Measurements from ENCODE around the gene MYO5A. TPM values are rescaled to one million over a fixed set of nuclear protein-coding genes. Genes with fewer than 3 reads are reported as not detected.
"Not testable (repeated sequence)": the region's sequence is repeated elsewhere in the genome, so short reads cannot be mapped to it uniquely, and the experiment has no call there.

Gene MYO5A
- polyA plus RNA-seq, 4 donors, result 0.45 to 3.0 (median 1.6) TPM

- not testable (repeated sequence) for H3K27ac ChIP-seq (ENCODE audit: low read depth in 1 of 3, low read length in 2 of 3); H3K36me3 ChIP-seq (ENCODE audit: control insufficient read depth in 3 of 3, insufficient read depth in 2 of 3, low read depth in 1 of 3, low read length in 3 of 3); H3K4me1 ChIP-seq (ENCODE audit: control insufficient read depth in 3 of 3, insufficient read depth in 2 of 3, low read depth in 1 of 3, low read length in 2 of 3); H3K4me3 ChIP-seq (ENCODE audit: low read depth in 1 of 3, low read length in 3 of 3); FAIRE-seq; DNase-seq; H3K9me3 ChIP-seq (ENCODE audit: control insufficient read depth in 2 of 2, insufficient read depth in 1 of 2, low read depth in 1 of 2, low read length in 1 of 2); H3K27me3 ChIP-seq (ENCODE audit: control insufficient read depth in 3 of 3, insufficient read depth in 3 of 3, low read length in 3 of 3)
- WGBS, 3 donors, result 69 to 82% (median 79%) methylated on average over 9 of the region's 9 CpGs
These were observed 69.4 kb downstream of the MYO5A start for GRCh38 chr15:52459265-52459664.

GRCh38 chr15:52448011-52448890, 80.4 kb downstream of the MYO5A start:
- H3K27ac ChIP-seq (ENCODE audit: low read depth in 1 of 3, low read length in 2 of 3), result no peak overlapping the region
- no peak overlapping the region for H3K4me3 ChIP-seq (ENCODE audit: low read depth in 1 of 3, low read length in 3 of 3)
- H3K36me3 ChIP-seq (ENCODE audit: control insufficient read depth in 3 of 3, insufficient read depth in 2 of 3, low read depth in 1 of 3, low read length in 3 of 3), result no peaks in the 10 kb centered on the region
- H3K9me3 ChIP-seq (ENCODE audit: control insufficient read depth in 2 of 2, insufficient read depth in 1 of 2, low read depth in 1 of 2, low read length in 1 of 2), result peaks cover 0 to 4% of the 10 kb centered on the region in 2 donors
- DNase-seq (no peak), FAIRE-seq (no peak)
- 92 to 94% (median 94%) methylated on average over 6 of the region's 6 CpGs for WGBS, 3 donors
- H3K27me3 ChIP-seq (ENCODE audit: control insufficient read depth in 3 of 3, insufficient read depth in 3 of 3, low read length in 3 of 3), result no peaks in the 10 kb centered on the region
- H3K4me1 ChIP-seq (ENCODE audit: control insufficient read depth in 3 of 3, insufficient read depth in 2 of 3, low read depth in 1 of 3, low read length in 2 of 3), result no peaks in the 10 kb centered on the region

- no peak for DNase-seq
- H3K27me3 ChIP-seq (ENCODE audit: control insufficient read depth in 3 of 3, insufficient read depth in 3 of 3, low read length in 3 of 3), result no peaks in the 10 kb centered on the region
- H3K4me3 ChIP-seq (ENCODE audit: low read depth in 1 of 3, low read length in 3 of 3), result no peak overlapping the region
- WGBS, 3 donors, result 92 to 96% (median 96%) methylated on average over 3 of the region's 3 CpGs
- no peaks in the 10 kb centered on the region for H3K4me1 ChIP-seq (ENCODE audit: control insufficient read depth in 3 of 3, insufficient read depth in 2 of 3, low read depth in 1 of 3, low read length in 2 of 3)
- no peak overlapping the region for H3K27ac ChIP-seq (ENCODE audit: low read depth in 1 of 3, low read length in 2 of 3)
- H3K36me3 ChIP-seq (ENCODE audit: control insufficient read depth in 3 of 3, insufficient read depth in 2 of 3, low read depth in 1 of 3, low read length in 3 of 3), result no peaks in the 10 kb centered on the region
- peaks cover 0 to 4% of the 10 kb centered on the region in 2 donors for H3K9me3 ChIP-seq (ENCODE audit: control insufficient read depth in 2 of 2, insufficient read depth in 1 of 2, low read depth in 1 of 2, low read length in 1 of 2)
- no peak for FAIRE-seq
These were observed 82.7 kb downstream of the MYO5A start for GRCh38 chr15:52445954-52446353.

- no peak overlapping the region for H3K27ac ChIP-seq (ENCODE audit: low read depth in 1 of 3, low read length in 2 of 3)
- peaks cover 0 to 4% of the 10 kb centered on the region in 2 donors for H3K9me3 ChIP-seq (ENCODE audit: control insufficient read depth in 2 of 2, insufficient read depth in 1 of 2, low read depth in 1 of 2, low read length in 1 of 2)
- no peaks in the 10 kb centered on the region for H3K4me1 ChIP-seq (ENCODE audit: control insufficient read depth in 3 of 3, insufficient read depth in 2 of 3, low read depth in 1 of 3, low read length in 2 of 3)
- H3K4me3 ChIP-seq (ENCODE audit: low read depth in 1 of 3, low read length in 3 of 3), result no peak overlapping the region
- H3K27me3 ChIP-seq (ENCODE audit: control insufficient read depth in 3 of 3, insufficient read depth in 3 of 3, low read length in 3 of 3), result no peaks in the 10 kb centered on the region
- no peak for FAIRE-seq
- no peaks in the 10 kb centered on the region for H3K36me3 ChIP-seq (ENCODE audit: control insufficient read depth in 3 of 3, insufficient read depth in 2 of 3, low read depth in 1 of 3, low read length in 3 of 3)
- 47 to 79% (median 67%) methylated on average over 7 of the region's 7 CpGs for WGBS, 3 donors
- DNase-seq, result peak in 1 of 2 donors; percentile 25
These were observed 83.1 kb downstream of the MYO5A start for GRCh38 chr15:52445553-52445952.

- 95 to 97% (median 96%) methylated on average over 6 of the region's 6 CpGs for WGBS, 3 donors
These were observed 85.5 kb downstream of the MYO5A start for GRCh38 chr15:52443205-52443604.

GRCh38 chr15:52441841-52442240, 86.8 kb downstream of the MYO5A start:
- no peak overlapping the region for H3K27ac ChIP-seq (ENCODE audit: low read depth in 1 of 3, low read length in 2 of 3)
- peaks cover 0 to 2% (median 0%) of the 10 kb centered on the region in 3 donors for H3K4me1 ChIP-seq (ENCODE audit: control insufficient read depth in 3 of 3, insufficient read depth in 2 of 3, low read depth in 1 of 3, low read length in 2 of 3)
- no peaks in the 10 kb centered on the region for H3K27me3 ChIP-seq (ENCODE audit: control insufficient read depth in 3 of 3, insufficient read depth in 3 of 3, low read length in 3 of 3)
- H3K9me3 ChIP-seq (ENCODE audit: control insufficient read depth in 2 of 2, insufficient read depth in 1 of 2, low read depth in 1 of 2, low read length in 1 of 2), result peaks cover 0 to 4% of the 10 kb centered on the region in 2 donors
- H3K36me3 ChIP-seq (ENCODE audit: control insufficient read depth in 3 of 3, insufficient read depth in 2 of 3, low read depth in 1 of 3, low read length in 3 of 3), result no peaks in the 10 kb centered on the region
- no peak overlapping the region for H3K4me3 ChIP-seq (ENCODE audit: low read depth in 1 of 3, low read length in 3 of 3)
- WGBS, 3 donors, result 82 to 94% (median 85%) methylated on average over 2 of the region's 2 CpGs
- DNase-seq, result no peak
- no peak for FAIRE-seq

More at GRCh38 chr15:52443205-52443604, 85.5 kb downstream of the MYO5A start:
- not testable (repeated sequence) for H3K9me3 ChIP-seq (ENCODE audit: control insufficient read depth in 2 of 2, insufficient read depth in 1 of 2, low read depth in 1 of 2, low read length in 1 of 2); H3K4me1 ChIP-seq (ENCODE audit: control insufficient read depth in 3 of 3, insufficient read depth in 2 of 3, low read depth in 1 of 3, low read length in 2 of 3); FAIRE-seq; H3K4me3 ChIP-seq (ENCODE audit: low read depth in 1 of 3, low read length in 3 of 3); H3K36me3 ChIP-seq (ENCODE audit: control insufficient read depth in 3 of 3, insufficient read depth in 2 of 3, low read depth in 1 of 3, low read length in 3 of 3); H3K27ac ChIP-seq (ENCODE audit: low read depth in 1 of 3, low read length in 2 of 3); H3K27me3 ChIP-seq (ENCODE audit: control insufficient read depth in 3 of 3, insufficient read depth in 3 of 3, low read length in 3 of 3); DNase-seq

GRCh38 chr15:52440946-52441345, 87.7 kb downstream of the MYO5A start:
- H3K4me3 ChIP-seq (ENCODE audit: low read depth in 1 of 3, low read length in 3 of 3), result no peak overlapping the region

GRCh38 chr15:52440414-52440813, 88.3 kb downstream of the MYO5A start:
- no peak overlapping the region for H3K4me3 ChIP-seq (ENCODE audit: low read depth in 1 of 3, low read length in 3 of 3)
- no peaks in the 10 kb centered on the region for H3K9me3 ChIP-seq (ENCODE audit: control insufficient read depth in 2 of 2, insufficient read depth in 1 of 2, low read depth in 1 of 2, low read length in 1 of 2)
- peaks cover 0 to 2% (median 0%) of the 10 kb centered on the region in 3 donors for H3K4me1 ChIP-seq (ENCODE audit: control insufficient read depth in 3 of 3, insufficient read depth in 2 of 3, low read depth in 1 of 3, low read length in 2 of 3)
- FAIRE-seq (no peak), DNase-seq (no peak)
- no peaks in the 10 kb centered on the region for H3K27me3 ChIP-seq (ENCODE audit: control insufficient read depth in 3 of 3, insufficient read depth in 3 of 3, low read length in 3 of 3)
- no peaks in the 10 kb centered on the region for H3K36me3 ChIP-seq (ENCODE audit: control insufficient read depth in 3 of 3, insufficient read depth in 2 of 3, low read depth in 1 of 3, low read length in 3 of 3)
- WGBS, 3 donors, result 79 to 82% (median 81%) methylated on average over 4 of the region's 4 CpGs
- no peak overlapping the region for H3K27ac ChIP-seq (ENCODE audit: low read depth in 1 of 3, low read length in 2 of 3)

More at GRCh38 chr15:52440946-52441345, 87.7 kb downstream of the MYO5A start:
- Histone ChIP-seq H3K36me3 (ENCODE audit: control insufficient read depth in 3 of 3, insufficient read depth in 2 of 3, low read depth in 1 of 3, low read length in 3 of 3) (no peaks in the 10 kb centered on the region), H3K27me3 (ENCODE audit: control insufficient read depth in 3 of 3, insufficient read depth in 3 of 3, low read length in 3 of 3) (no peaks in the 10 kb centered on the region), H3K9me3 (ENCODE audit: control insufficient read depth in 2 of 2, insufficient read depth in 1 of 2, low read depth in 1 of 2, low read length in 1 of 2) (peaks cover 0 to 2% of the 10 kb centered on the region in 2 donors), H3K4me1 (ENCODE audit: control insufficient read depth in 3 of 3, insufficient read depth in 2 of 3, low read depth in 1 of 3, low read length in 2 of 3) (peaks cover 0 to 2% (median 0%) of the 10 kb centered on the region in 3 donors), H3K27ac (ENCODE audit: low read depth in 1 of 3, low read length in 2 of 3) (no peak overlapping the region)
- no peak for FAIRE-seq
- 68 to 85% (median 82%) methylated on average over 2 of the region's 2 CpGs for WGBS, 3 donors
- no peak for DNase-seq
